HG02973 (cell line): Measurements from ENCODE around the gene JMJD7.

ENCODE experiments used
- ATAC-seq: cut with Tn5 transposase; IDR thresholded peaks from one replicate; pipeline ENCODE4 v1.9.1; 2021; ENCODE audit warnings: moderate library complexity; ENCODE audit not compliant: unreplicated experiment

JMJD7 gene

GRCh38 chr15:41861736-41862356 is 34.0 kb downstream of the JMJD7 start:
- ATAC-seq, result no peak

- no peak for ATAC-seq
Observed at GRCh38 chr15:41862515-41863116, 34.7 kb downstream of the JMJD7 start.

GRCh38 chr15:41865490-41866055 is 37.7 kb downstream of the JMJD7 start:
- ATAC-seq, result no peak

- no peak for ATAC-seq
Observed at GRCh38 chr15:41866263-41866703, 38.4 kb downstream of the JMJD7 start.

GRCh38 chr15:41866872-41867579 is 39.1 kb downstream of the JMJD7 start:
- ATAC-seq, result no peak

- no peak for ATAC-seq
Observed at GRCh38 chr15:41868321-41868720, 40.4 kb downstream of the JMJD7 start.

- no peak for ATAC-seq
Observed at GRCh38 chr15:41869770-41870688, 42.1 kb downstream of the JMJD7 start.

- ATAC-seq, result no peak
Observed at GRCh38 chr15:41870689-41871081, 42.8 kb downstream of the JMJD7 start.

- no peak for ATAC-seq
Observed at GRCh38 chr15:41871175-41871905, 43.4 kb downstream of the JMJD7 start.

- no peak for ATAC-seq
Observed at GRCh38 chr15:41872166-41872747, 44.4 kb downstream of the JMJD7 start.

GRCh38 chr15:41873711-41874110 is 45.8 kb downstream of the JMJD7 start:
- ATAC-seq, result no peak

- ATAC-seq, result no peak
Observed at GRCh38 chr15:41874736-41875135, 46.8 kb downstream of the JMJD7 start.

- ATAC-seq, result no peak
Observed at GRCh38 chr15:41876007-41876406, 48.1 kb downstream of the JMJD7 start.

GRCh38 chr15:41876689-41877088 is 48.8 kb downstream of the JMJD7 start:
- no peak for ATAC-seq

- ATAC-seq, result no peak
Observed at GRCh38 chr15:41877631-41878354, 49.9 kb downstream of the JMJD7 start.

- no peak for ATAC-seq
Observed at GRCh38 chr15:41878355-41878699, 50.4 kb downstream of the JMJD7 start.

- no peak for ATAC-seq
Observed at GRCh38 chr15:41879321-41879845, 51.5 kb downstream of the JMJD7 start.

- ATAC-seq, result no peak
Observed at GRCh38 chr15:41880156-41880877, 52.4 kb downstream of the JMJD7 start.
